Adrenal gland (tissue), 12 donors: ENCODE measurements around the gene KHK. TPM values are rescaled to one million over a fixed set of nuclear protein-coding genes. Genes with fewer than 3 reads are reported as not detected.

Experiments
- DNase-seq, 7 donors: peaks; one replicate each; pipeline ENCODE4 v3.0.0-alpha.2; 2019 to 2020
- H3K27ac ChIP-seq, 5 donors: fragments of 200-600 bp; sonication (generic) in 4 of 5; 1 replicate in 3 of 5; 2 replicates in 2 of 5; pipeline versions ENCODE4 v1.5.1 to v1.8.0; 2016 to 2020; ENCODE audit warnings: mild to moderate bottlenecking in 1 of 5
- H3K27me3 ChIP-seq: fragments of 200-600 bp; 2 replicates; pipeline ENCODE4 v1.8.0; 2021
- H3K36me3 ChIP-seq, 2 donors: fragments of 200-600 bp; replicated peaks in 1 of 2; 1 replicate in 1 of 2; 2 replicates in 1 of 2; pipeline versions ENCODE4 v1.5.1 to v1.8.0; 2018 to 2022
- H3K4me1 ChIP-seq, 2 donors: fragments of 200-600 bp; replicated peaks in 1 of 2; 1 replicate in 1 of 2; 2 replicates in 1 of 2; pipeline versions ENCODE4 v1.5.1 to v1.8.0; 2018 to 2021
- H3K4me3 ChIP-seq, 4 donors: fragments of 200-600 bp; sonication (generic) in 3 of 4; one replicate each; pipeline ENCODE4 v1.5.1; 2016 to 2018
- H3K9me3 ChIP-seq, 3 donors: fragments of 200-600 bp; sonication (generic) in 1 of 3; replicated peaks in 1 of 3; 1 replicate in 2 of 3; 2 replicates in 1 of 3; pipeline versions ENCODE4 v1.5.1 to v1.8.0; 2016 to 2021
- POLR2A ChIP-seq, 2 donors: fragments of 450-650 bp; IDR thresholded peaks; one replicate each; pipeline ENCODE4 v1.6.1; 2017; ENCODE audit warnings: antibody characterized with exemption in 2 of 2, mild to moderate bottlenecking in 2 of 2, moderate library complexity in 1 of 2
- WGBS, 4 donors: extraction: QIAGEN DNeasy Blood & Tissue Kit in 2 of 4; methylation state at CpG; one replicate each; pipeline versions ENCODE4 v1.1.5 to v1.1.7; 2013 to 2017; 5-methylcytosine and 5-hydroxymethylcytosine counted together
- intact Hi-C, 2 donors: fragments of 100-400 bp; cut with DNase I; formaldehyde crosslinking; loops; one replicate each; pipeline versions ENCODE4 v1.14.1 to v1.15.0; 2022 to 2023
- polyA plus RNA-seq, 3 donors: library from polyadenylated mRNA; stranded (reverse); fragments of 200-250 nt in 2 of 3; fragments of 350-450 nt in 1 of 3; fragmentation: Illumina TruSeq in 1 of 3; extraction: RNeasy Lipid Tissue Mini Kit (QIAGEN cat#74804) in 1 of 3; gene quantifications; one replicate each; pipeline ENCODE4 v1.2.3, GENCODE V29; 2013 to 2014
- total RNA-seq, 9 donors: library from RNA; depleted of rRNA in 4 of 9; stranded (reverse); fragments of >200 nt in 4 of 9; fragments of 120-200 nt in 1 of 9; fragmentation: NEBNext Ultra II Directional in 1 of 9; extraction: Animal tissue kit (Norgen Biotek cat#: 25700) in 1 of 9; gene quantifications; one replicate each; pipeline versions ENCODE4 v1.1.0 to v1.2.4, GENCODE V29; 2013 to 2023
- TF ChIP-seq, protein P1 (sequence below), 6 experiments: fragments of 450-650 bp in 4 of 6; fragments of 200-600 bp in 2 of 6; sonication (generic) in 1 of 6; IDR thresholded peaks; 1 replicate in 5 of 6; 2 replicates in 1 of 6; pipeline versions ENCODE4 v1.5.1 to v1.8.0; 2016 to 2021; ENCODE audit warnings: antibody characterized with exemption in 6 of 6, mild to moderate bottlenecking in 2 of 6, moderate library complexity in 1 of 6
- donor health status: healthy with polysubstance abuse.
- donor health status: Bipolar disorder and iron deficiency.
- donor health status: DM: yes; HTN: yes; CAD: no.
- donor health status: DM: no; HTN: no; CAD: no.
- donor health status: DM: no; HTN: no; CAD: no.
- donor health status: DM: yes; HTN: yes; CAD: no.

KHK gene
- total and polyA plus RNA-seq, 12 donors = 3.3 to 14.4 (median 6.9) TPM

DNA sequence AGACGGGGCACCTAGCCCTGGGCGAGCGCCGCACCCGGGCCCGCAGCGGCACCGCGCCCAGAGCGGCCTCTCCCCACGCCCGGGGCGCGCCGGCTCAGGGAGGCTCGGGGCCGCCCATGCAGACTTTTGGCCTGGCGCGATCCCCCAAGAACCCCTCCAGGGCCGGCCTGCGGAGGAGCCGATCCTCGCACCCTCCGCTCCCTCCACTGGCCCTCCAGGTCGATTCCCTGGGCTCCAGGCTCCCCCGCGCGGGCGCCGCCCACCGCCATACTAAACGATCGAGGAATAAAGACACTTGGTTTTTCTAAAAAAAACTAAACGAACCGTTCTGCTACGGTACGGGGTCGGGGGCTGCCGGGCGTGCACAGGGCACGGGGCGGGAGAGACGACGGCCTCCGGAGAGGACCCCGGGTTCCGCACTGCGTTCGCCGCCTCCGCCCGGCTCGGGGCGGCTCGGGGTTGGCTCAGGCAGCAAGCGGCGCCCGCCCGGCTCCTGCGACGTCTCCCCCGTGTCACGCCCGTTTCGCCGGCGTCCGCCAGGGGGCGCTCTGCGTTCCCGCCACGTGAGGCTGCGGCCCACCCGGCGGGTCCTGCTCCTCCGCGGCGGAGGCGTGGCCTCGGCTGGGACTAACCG is 365 bp upstream of the KHK start:
- intact Hi-C loops = loop anchor here (10.0 kb wide), 2 partner anchors 51 to 121 kb away; partner anchors contain the start of gene TMEM214 (in 1 of the 2)
- WGBS, 4 donors = 0 to 1% (median 1%) methylated on average over 23 to 81 of the region's 81 CpGs; no CpG with 5 or more reads in 1 of the 4 donors
- TF ChIP-seq, protein P1, sequence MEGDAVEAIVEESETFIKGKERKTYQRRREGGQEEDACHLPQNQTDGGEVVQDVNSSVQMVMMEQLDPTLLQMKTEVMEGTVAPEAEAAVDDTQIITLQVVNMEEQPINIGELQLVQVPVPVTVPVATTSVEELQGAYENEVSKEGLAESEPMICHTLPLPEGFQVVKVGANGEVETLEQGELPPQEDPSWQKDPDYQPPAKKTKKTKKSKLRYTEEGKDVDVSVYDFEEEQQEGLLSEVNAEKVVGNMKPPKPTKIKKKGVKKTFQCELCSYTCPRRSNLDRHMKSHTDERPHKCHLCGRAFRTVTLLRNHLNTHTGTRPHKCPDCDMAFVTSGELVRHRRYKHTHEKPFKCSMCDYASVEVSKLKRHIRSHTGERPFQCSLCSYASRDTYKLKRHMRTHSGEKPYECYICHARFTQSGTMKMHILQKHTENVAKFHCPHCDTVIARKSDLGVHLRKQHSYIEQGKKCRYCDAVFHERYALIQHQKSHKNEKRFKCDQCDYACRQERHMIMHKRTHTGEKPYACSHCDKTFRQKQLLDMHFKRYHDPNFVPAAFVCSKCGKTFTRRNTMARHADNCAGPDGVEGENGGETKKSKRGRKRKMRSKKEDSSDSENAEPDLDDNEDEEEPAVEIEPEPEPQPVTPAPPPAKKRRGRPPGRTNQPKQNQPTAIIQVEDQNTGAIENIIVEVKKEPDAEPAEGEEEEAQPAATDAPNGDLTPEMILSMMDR (IDR thresholded peaks at IDR 0.05) = peak; percentile 49 to 99 (median 76)
- TF ChIP-seq POLR2A (IDR thresholded peaks at IDR 0.05) = peak; percentile 60 to 87
- Histone ChIP-seq H3K4me3 (peak overlapping the region in 3 of 4 donors; percentile 23 to 62 (median 39)), H3K27me3 (no peaks in the 10 kb centered on the region), H3K36me3 (peaks cover 0 to 6% of the 10 kb centered on the region in 2 donors), H3K27ac (peak overlapping the region; percentile 57 to 94 (median 92)), H3K4me1 (peaks cover 19 to 36% of the 10 kb centered on the region in 2 donors), H3K9me3 (no peaks in the 10 kb centered on the region)
- DNase-seq = peak; percentile 91 to 97 (median 94)

DNA sequence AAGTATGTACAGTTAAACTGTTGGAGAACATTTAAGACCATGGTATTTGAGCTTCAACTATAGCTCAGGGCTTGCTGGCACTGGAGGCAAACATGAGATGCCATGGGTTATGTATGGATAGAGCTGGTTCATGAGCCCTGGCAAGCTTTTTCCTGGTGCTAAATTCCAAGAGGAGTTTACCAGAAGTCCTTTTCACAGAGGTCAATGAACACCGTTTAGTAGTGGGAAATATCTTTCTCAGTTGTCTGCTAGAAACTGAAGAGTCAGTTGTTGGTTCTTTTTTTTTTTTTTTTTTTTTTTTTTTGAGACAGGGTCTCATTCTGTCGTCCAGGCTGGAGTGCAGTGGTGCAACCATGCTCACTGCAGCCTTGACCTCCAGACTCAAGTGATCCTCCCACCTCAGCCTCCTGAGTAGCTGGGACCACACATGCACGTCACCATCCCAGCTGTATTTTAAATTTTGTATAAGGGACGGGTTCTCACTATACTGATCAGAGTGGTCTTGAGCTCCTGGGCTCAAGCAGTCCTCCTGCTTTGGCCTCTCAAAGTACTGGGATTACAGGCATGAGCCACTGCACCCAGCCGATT is 1.3 kb downstream of the KHK start:
- Histone ChIP-seq H3K4me3 (no peak overlapping the region), H3K4me1 (peaks cover 11 to 28% of the 10 kb centered on the region in 2 donors)
- DNase-seq = no peak

DNA sequence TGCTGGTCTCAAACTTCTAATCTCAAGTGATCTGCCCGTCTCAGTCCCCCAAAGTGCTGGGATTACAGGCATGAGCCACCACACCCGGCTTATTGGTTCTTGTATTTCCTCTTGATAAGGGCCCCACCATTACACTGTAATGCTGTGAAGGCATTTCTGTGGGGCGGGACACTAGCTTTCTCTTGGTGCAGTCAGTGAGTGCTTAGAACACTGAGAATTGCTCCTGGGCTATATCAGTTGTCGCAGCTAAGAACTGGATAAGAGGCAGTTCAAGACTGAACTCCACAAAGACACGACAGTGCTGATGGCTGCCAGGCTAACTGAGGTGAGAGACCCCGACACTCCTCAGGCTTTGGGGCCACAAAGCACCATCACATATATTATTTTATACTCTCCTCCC is 2.1 kb downstream of the KHK start:
- intact Hi-C loops = loop anchor here (10.0 kb wide), 2 partner anchors 54 to 124 kb away; partner anchors contain the start of gene TMEM214 (in 1 of the 2)
- H3K4me1 ChIP-seq = peaks cover 11 to 32% of the 10 kb centered on the region in 2 donors
- WGBS, 4 donors = 92 to 97% (median 96%) methylated on average over 6 of the region's 6 CpGs
- H3K36me3 ChIP-seq = no peaks in the 10 kb centered on the region
- H3K4me3 ChIP-seq = no peak overlapping the region
- H3K9me3 ChIP-seq = no peaks in the 10 kb centered on the region
- H3K27ac ChIP-seq = no peak overlapping the region
- DNase-seq = no peak
- no peak for TF ChIP-seq POLR2A (IDR thresholded peaks at IDR 0.05)
- TF ChIP-seq, protein P1 (IDR thresholded peaks at IDR 0.05) = no peak
- H3K27me3 ChIP-seq = no peaks in the 10 kb centered on the region

More for the DNA sequence above, 1.3 kb downstream of the KHK start:
- no peaks in the 10 kb centered on the region for H3K36me3 ChIP-seq
- intact Hi-C loops = loop anchor here (10.0 kb wide), 2 partner anchors 53 to 123 kb away; partner anchors contain the start of gene TMEM214 (in 1 of the 2)
- TF ChIP-seq, protein P1 (IDR thresholded peaks at IDR 0.05) = no peak
- TF ChIP-seq POLR2A (IDR thresholded peaks at IDR 0.05) = no peak
- WGBS, 4 donors = 76 to 86% (median 81%) methylated on average over 4 to 5 of the region's 5 CpGs
- H3K27me3 ChIP-seq = no peaks in the 10 kb centered on the region
- no peak overlapping the region for H3K27ac ChIP-seq
- no peaks in the 10 kb centered on the region for H3K9me3 ChIP-seq
